ENCODE results near the gene UCHL3. TPM values are rescaled to one million over a fixed set of nuclear protein-coding genes. Genes with fewer than 3 reads are reported as not detected.
A peak's percentile ranks its signal among the peaks of the same experiment; 100 is the strongest.

UCHL3 gene
- total RNA-seq, 1 donor from 2014 or later, result 38.9 TPM

- DNase-seq (ENCODE audit: low spot score), result no peak
- Mint-ChIP-seq H3K27me3 (ENCODE audit: insufficient read depth) (no peaks in the 10 kb centered on the region), H3K27ac (no peak overlapping the region), H3K4me1 (ENCODE audit: low read depth) (no peaks in the 10 kb centered on the region), H3K9me3 (no peaks in the 10 kb centered on the region), H3K36me3 (ENCODE audit: low read depth) (peaks cover 2% of the 10 kb centered on the region), H3K4me3 (no peak overlapping the region)
- intact Hi-C loops (cut with micrococcal nuclease), result no loop called here
Measured at GRCh38 chr13:75612354-75612753, 62.8 kb downstream of the UCHL3 start.

GRCh38 chr13:75617230-75617629 lies 67.6 kb downstream of the UCHL3 start:
- no peaks in the 10 kb centered on the region for H3K9me3 Mint-ChIP-seq
- DNase-seq (ENCODE audit: low spot score), result no peak
- H3K27ac Mint-ChIP-seq, result no peak overlapping the region
- H3K27me3 Mint-ChIP-seq (ENCODE audit: insufficient read depth), result peaks cover 2% of the 10 kb centered on the region
- H3K36me3 Mint-ChIP-seq (ENCODE audit: low read depth), result peaks cover 2% of the 10 kb centered on the region
- H3K4me3 Mint-ChIP-seq, result no peak overlapping the region
- intact Hi-C loops (cut with micrococcal nuclease), result no loop called here
- no peaks in the 10 kb centered on the region for H3K4me1 Mint-ChIP-seq (ENCODE audit: low read depth)

- no peak for DNase-seq (ENCODE audit: low spot score)
- Mint-ChIP-seq H3K4me1 (ENCODE audit: low read depth) (no peaks in the 10 kb centered on the region), H3K9me3 (no peaks in the 10 kb centered on the region), H3K27ac (no peak overlapping the region), H3K27me3 (ENCODE audit: insufficient read depth) (peaks cover 2% of the 10 kb centered on the region), H3K36me3 (ENCODE audit: low read depth) (peaks cover 2% of the 10 kb centered on the region), H3K4me3 (no peak overlapping the region)
- intact Hi-C loops (cut with micrococcal nuclease), result no loop called here
Measured at GRCh38 chr13:75618308-75618707, 68.7 kb downstream of the UCHL3 start.

GRCh38 chr13:75620020-75620419 lies 70.4 kb downstream of the UCHL3 start:
- H3K36me3 Mint-ChIP-seq (ENCODE audit: low read depth), result peaks cover 4% of the 10 kb centered on the region
- H3K4me3 Mint-ChIP-seq, result no peak overlapping the region
- intact Hi-C loops (cut with micrococcal nuclease), result no loop called here
- no peaks in the 10 kb centered on the region for H3K9me3 Mint-ChIP-seq
- no peak for DNase-seq (ENCODE audit: low spot score)
- H3K27ac Mint-ChIP-seq, result no peak overlapping the region
- H3K4me1 Mint-ChIP-seq (ENCODE audit: low read depth), result no peaks in the 10 kb centered on the region
- peaks cover 2% of the 10 kb centered on the region for H3K27me3 Mint-ChIP-seq (ENCODE audit: insufficient read depth)

- H3K27me3 Mint-ChIP-seq (ENCODE audit: insufficient read depth), result peaks cover 2% of the 10 kb centered on the region
- no peaks in the 10 kb centered on the region for H3K4me1 Mint-ChIP-seq (ENCODE audit: low read depth)
- intact Hi-C loops (cut with micrococcal nuclease), result no loop called here
- H3K4me3 Mint-ChIP-seq, result no peak overlapping the region
- no peak for DNase-seq (ENCODE audit: low spot score)
- H3K9me3 Mint-ChIP-seq, result no peaks in the 10 kb centered on the region
- H3K27ac Mint-ChIP-seq, result no peak overlapping the region
- peaks cover 4% of the 10 kb centered on the region for H3K36me3 Mint-ChIP-seq (ENCODE audit: low read depth)
Measured at GRCh38 chr13:75621147-75621546, 71.6 kb downstream of the UCHL3 start.

GRCh38 chr13:75628801-75629200 lies 79.2 kb downstream of the UCHL3 start:
- no peak for DNase-seq (ENCODE audit: low spot score)
- H3K4me1 Mint-ChIP-seq (ENCODE audit: low read depth), result peaks cover 6% of the 10 kb centered on the region
- intact Hi-C loops (cut with micrococcal nuclease), result no loop called here

GRCh38 chr13:75633285-75633684 lies 83.7 kb downstream of the UCHL3 start:
- H3K27me3 Mint-ChIP-seq (ENCODE audit: insufficient read depth), result peaks cover 16% of the 10 kb centered on the region
- peaks cover 16% of the 10 kb centered on the region for H3K4me1 Mint-ChIP-seq (ENCODE audit: low read depth)
- H3K36me3 Mint-ChIP-seq (ENCODE audit: low read depth), result peaks cover 3% of the 10 kb centered on the region
- intact Hi-C loops (cut with micrococcal nuclease), result no loop called here
- H3K27ac Mint-ChIP-seq, result peak overlapping the region; percentile 3
- no peaks in the 10 kb centered on the region for H3K9me3 Mint-ChIP-seq
- peak overlapping the region; percentile 12 for H3K4me3 Mint-ChIP-seq
- DNase-seq (ENCODE audit: low spot score), result no peak

More at GRCh38 chr13:75628801-75629200, 79.2 kb downstream of the UCHL3 start:
- Mint-ChIP-seq H3K36me3 (ENCODE audit: low read depth) (peaks cover 7% of the 10 kb centered on the region), H3K27ac (no peak overlapping the region), H3K9me3 (no peaks in the 10 kb centered on the region), H3K27me3 (ENCODE audit: insufficient read depth) (no peaks in the 10 kb centered on the region), H3K4me3 (no peak overlapping the region)

GRCh38 chr13:75635101-75635827 lies 85.7 kb downstream of the UCHL3 start:
- Mint-ChIP-seq H3K9me3 (no peaks in the 10 kb centered on the region), H3K27me3 (ENCODE audit: insufficient read depth) (peaks cover 26% of the 10 kb centered on the region), H3K4me3 (peak overlapping the region; percentile 33), H3K36me3 (ENCODE audit: low read depth) (no peaks in the 10 kb centered on the region), H3K27ac (no peak overlapping the region), H3K4me1 (ENCODE audit: low read depth) (peaks cover 16% of the 10 kb centered on the region)
- DNase-seq (ENCODE audit: low spot score), result no peak
- intact Hi-C loops (cut with micrococcal nuclease), result loop anchor here (2.0 to 5.0 kb wide), 2 partner anchors 153 to 268 kb away; partner anchors contain the start of gene TBC1D4

- Mint-ChIP-seq H3K4me3 (peak within 1 kb of the TSS; percentile 76), H3K27me3 (ENCODE audit: insufficient read depth) (peaks cover 26% of the 10 kb centered on the region), H3K4me1 (ENCODE audit: low read depth) (peaks cover 16% of the 10 kb centered on the region), H3K27ac (no peak within 1 kb of the TSS), H3K36me3 (ENCODE audit: low read depth) (no peaks in the 10 kb centered on the region), H3K9me3 (no peaks in the 10 kb centered on the region)
- DNase-seq (ENCODE audit: low spot score), result peak; percentile 37
- intact Hi-C loops (cut with micrococcal nuclease), result loop anchor here (1.0 to 5.0 kb wide), 5 partner anchors 87 to 269 kb away; partner anchors contain the start of genes COMMD6, TBC1D4 and UCHL3
Measured at GRCh38 chr13:75635828-75636435, 86.3 kb downstream of the UCHL3 start, which contains the start of gene LMO7. Gene LMO7 (plus strand): TSS chr13:75636330. CDS start chr13:75636658, 328 bp downstream.

- Mint-ChIP-seq H3K27ac (no peak overlapping the region), H3K9me3 (no peaks in the 10 kb centered on the region), H3K4me1 (ENCODE audit: low read depth) (peaks cover 16% of the 10 kb centered on the region), H3K4me3 (peak overlapping the region; percentile 76), H3K27me3 (ENCODE audit: insufficient read depth) (peaks cover 26% of the 10 kb centered on the region), H3K36me3 (ENCODE audit: low read depth) (no peaks in the 10 kb centered on the region)
- intact Hi-C loops (cut with micrococcal nuclease), result loop anchor here (1.0 to 5.0 kb wide), 4 partner anchors 87 to 154 kb away; partner anchors contain the start of genes COMMD6, TBC1D4 and UCHL3
- DNase-seq (ENCODE audit: low spot score), result peak; percentile 21
Measured at GRCh38 chr13:75636436-75637180, 87.0 kb downstream of the UCHL3 start.

- Mint-ChIP-seq H3K27me3 (ENCODE audit: insufficient read depth) (peaks cover 26% of the 10 kb centered on the region), H3K9me3 (no peaks in the 10 kb centered on the region), H3K4me1 (ENCODE audit: low read depth) (peaks cover 16% of the 10 kb centered on the region), H3K4me3 (peak overlapping the region; percentile 70), H3K36me3 (ENCODE audit: low read depth) (no peaks in the 10 kb centered on the region), H3K27ac (no peak overlapping the region)
- intact Hi-C loops (cut with micrococcal nuclease), result loop anchor here (2.0 to 5.0 kb wide), 3 partner anchors 100 to 155 kb away; partner anchors contain the start of genes COMMD6 and TBC1D4
- DNase-seq (ENCODE audit: low spot score), result no peak
Measured at GRCh38 chr13:75637181-75637750, 87.7 kb downstream of the UCHL3 start.

GRCh38 chr13:75639454-75639853 lies 89.9 kb downstream of the UCHL3 start:
- no peak overlapping the region for H3K27ac Mint-ChIP-seq
- H3K9me3 Mint-ChIP-seq, result no peaks in the 10 kb centered on the region
- no peak for DNase-seq (ENCODE audit: low spot score)
- H3K4me1 Mint-ChIP-seq (ENCODE audit: low read depth), result peaks cover 10% of the 10 kb centered on the region
- no peak overlapping the region for H3K4me3 Mint-ChIP-seq
- H3K27me3 Mint-ChIP-seq (ENCODE audit: insufficient read depth), result peaks cover 23% of the 10 kb centered on the region
- H3K36me3 Mint-ChIP-seq (ENCODE audit: low read depth), result no peaks in the 10 kb centered on the region
- intact Hi-C loops (cut with micrococcal nuclease), result loop anchor here (5.0 kb wide), 1 partner anchor 157 kb away; the partner anchor contains the start of gene TBC1D4

Data from activated T-helper 1 cell treated with anti-CD3 and anti-CD28 coated beads, Interleukin-12 subunit alpha, Interleukin-12 subunit beta, Interleukin-2, Interleukin-4 antibody, amounts not matched to agents 30 ng/mL and 10 ng/mL and 1 ng/mL, durations not matched to agents 14 hours and 24 hours and 36 hours (primary cell).